Duodenal mucosa (tissue), 2 donors: ENCODE measurements around the gene LY86.

ENCODE experiments used
- H3K27ac ChIP-seq: one replicate; pipeline ENCODE4 v1.7.0; 2013; ENCODE audit warnings: low read depth, low read length
- H3K27me3 ChIP-seq, 2 donors: one replicate each; pipeline ENCODE4 v1.7.0; 2013; ENCODE audit warnings: low read length in 2 of 2, control low read depth in 1 of 2; ENCODE audit not compliant: insufficient read depth in 2 of 2, control insufficient read depth in 1 of 2
- H3K36me3 ChIP-seq, 2 donors: one replicate each; pipeline ENCODE4 v1.7.0; 2013; ENCODE audit warnings: low read length in 2 of 2, control low read depth in 1 of 2; ENCODE audit not compliant: insufficient read depth in 2 of 2, control insufficient read depth in 1 of 2
- H3K4me1 ChIP-seq, 2 donors: one replicate each; pipeline ENCODE4 v1.7.0; 2013; ENCODE audit warnings: low read length in 2 of 2, control low read depth in 1 of 2; ENCODE audit not compliant: insufficient read depth in 2 of 2, control insufficient read depth in 1 of 2
- H3K4me3 ChIP-seq, 2 donors: one replicate each; pipeline ENCODE4 v1.7.0; 2013; ENCODE audit warnings: low read length in 2 of 2, low read depth in 1 of 2
- H3K9ac ChIP-seq, 2 donors: one replicate each; pipeline ENCODE4 v1.7.0; 2013; ENCODE audit warnings: low read length in 2 of 2, low read depth in 1 of 2
- H3K9me3 ChIP-seq, 2 donors: one replicate each; pipeline ENCODE4 v1.7.0; 2013; ENCODE audit warnings: low read length in 2 of 2, control low read depth in 1 of 2; ENCODE audit not compliant: control insufficient read depth in 1 of 2

Gene LY86

GRCh38 chr6:6619021-6619794 lies 30.7 kb downstream of the LY86 start:
- peaks cover 0 to 5% of the 10 kb centered on the region in 2 donors for H3K27me3 ChIP-seq
- no peaks in the 10 kb centered on the region for H3K36me3 ChIP-seq
- no peak overlapping the region for H3K27ac ChIP-seq
- no peak overlapping the region for H3K4me3 ChIP-seq
- no peak overlapping the region for H3K9ac ChIP-seq
- H3K4me1 ChIP-seq: no peaks in the 10 kb centered on the region
- no peaks in the 10 kb centered on the region for H3K9me3 ChIP-seq

- H3K4me3 ChIP-seq: no peak overlapping the region
- H3K27me3 ChIP-seq: peaks cover 0 to 5% of the 10 kb centered on the region in 2 donors
- H3K9me3 ChIP-seq: no peaks in the 10 kb centered on the region
- H3K4me1 ChIP-seq: no peaks in the 10 kb centered on the region
- H3K36me3 ChIP-seq: no peaks in the 10 kb centered on the region
- H3K27ac ChIP-seq: no peak overlapping the region
- H3K9ac ChIP-seq: no peak overlapping the region
Observed at GRCh38 chr6:6620766-6621425, 32.4 kb downstream of the LY86 start.

- H3K27ac ChIP-seq: no peak overlapping the region
- H3K27me3 ChIP-seq: peaks cover 0 to 5% of the 10 kb centered on the region in 2 donors
- H3K36me3 ChIP-seq: no peaks in the 10 kb centered on the region
- H3K9ac ChIP-seq: no peak overlapping the region
- H3K4me3 ChIP-seq: no peak overlapping the region
- no peaks in the 10 kb centered on the region for H3K9me3 ChIP-seq
- H3K4me1 ChIP-seq: no peaks in the 10 kb centered on the region
Observed at GRCh38 chr6:6622501-6622900, 34.0 kb downstream of the LY86 start.

GRCh38 chr6:6623553-6623952 lies 35.0 kb downstream of the LY86 start:
- no peak overlapping the region for H3K4me3 ChIP-seq
- H3K9me3 ChIP-seq: no peaks in the 10 kb centered on the region
- H3K4me1 ChIP-seq: no peaks in the 10 kb centered on the region
- H3K36me3 ChIP-seq: no peaks in the 10 kb centered on the region
- no peak overlapping the region for H3K9ac ChIP-seq
- H3K27ac ChIP-seq: no peak overlapping the region
- H3K27me3 ChIP-seq: peaks cover 0 to 5% of the 10 kb centered on the region in 2 donors

- no peak overlapping the region for H3K9ac ChIP-seq
- no peaks in the 10 kb centered on the region for H3K36me3 ChIP-seq
Observed at GRCh38 chr6:6624269-6624990, 35.9 kb downstream of the LY86 start.

GRCh38 chr6:6626187-6626586 lies 37.7 kb downstream of the LY86 start:
- Histone ChIP-seq H3K4me1 (no peaks in the 10 kb centered on the region), H3K4me3 (no peak overlapping the region), H3K9me3 (no peaks in the 10 kb centered on the region), H3K9ac (no peak overlapping the region), H3K27ac (no peak overlapping the region), H3K27me3 (peaks cover 5 to 9% of the 10 kb centered on the region in 2 donors), H3K36me3 (no peaks in the 10 kb centered on the region)

More at GRCh38 chr6:6624269-6624990, 35.9 kb downstream of the LY86 start:
- H3K27ac ChIP-seq: no peak overlapping the region
- H3K27me3 ChIP-seq: peaks cover 2 to 5% of the 10 kb centered on the region in 2 donors
- no peak overlapping the region for H3K4me3 ChIP-seq
- H3K9me3 ChIP-seq: no peaks in the 10 kb centered on the region
- H3K4me1 ChIP-seq: no peaks in the 10 kb centered on the region

GRCh38 chr6:6629402-6629801 lies 40.9 kb downstream of the LY86 start:
- no peaks in the 10 kb centered on the region for H3K4me1 ChIP-seq
- H3K36me3 ChIP-seq: no peaks in the 10 kb centered on the region
- no peak overlapping the region for H3K9ac ChIP-seq
- no peaks in the 10 kb centered on the region for H3K9me3 ChIP-seq
- no peak overlapping the region for H3K4me3 ChIP-seq
- H3K27ac ChIP-seq: no peak overlapping the region
- H3K27me3 ChIP-seq: peaks cover 0 to 9% of the 10 kb centered on the region in 2 donors

GRCh38 chr6:6631053-6631452 lies 42.5 kb downstream of the LY86 start:
- no peak overlapping the region for H3K9ac ChIP-seq
- H3K4me1 ChIP-seq: no peaks in the 10 kb centered on the region
- no peaks in the 10 kb centered on the region for H3K36me3 ChIP-seq
- H3K4me3 ChIP-seq: no peak overlapping the region
- no peak overlapping the region for H3K27ac ChIP-seq
- H3K9me3 ChIP-seq: no peaks in the 10 kb centered on the region
- peaks cover 0 to 9% of the 10 kb centered on the region in 2 donors for H3K27me3 ChIP-seq

- Histone ChIP-seq H3K4me1 (no peaks in the 10 kb centered on the region), H3K9me3 (no peaks in the 10 kb centered on the region), H3K36me3 (no peaks in the 10 kb centered on the region), H3K27ac (no peak overlapping the region), H3K27me3 (peaks cover 0 to 9% of the 10 kb centered on the region in 2 donors), H3K4me3 (no peak overlapping the region), H3K9ac (no peak overlapping the region)
Observed at GRCh38 chr6:6631534-6632276, 43.2 kb downstream of the LY86 start.
